Activated CD8-positive, alpha-beta T cell treated with anti-CD3 and anti-CD28 coated beads for 36 hours (primary cell): ENCODE results near the gene GLA. TPM values are rescaled to one million over a fixed set of nuclear protein-coding genes. Genes with fewer than 3 reads are reported as not detected.
A peak's percentile ranks its signal among the peaks of the same experiment; 100 is the strongest.

ENCODE experiments used
- ATAC-seq: fragments of 200-7000 bp; cut with Tn5 transposase; one replicate; pipeline ENCODE4 v1.10.0; 2021; ENCODE audit warnings: mild to moderate bottlenecking, moderate library complexity
- CTCF ChIA-PET: fragments of 350-600 bp; sonication (Branson Sonifier 250); formaldehyde crosslinking; loops from one replicate; lab custom pipeline; 2021; ENCODE audit warnings: antibody characterized with exemption; lab: Charles Lee
- POLR2A ChIA-PET: fragments of 350-600 bp; sonication (Branson Sonifier 250); formaldehyde crosslinking; loops from one replicate; lab custom pipeline; 2021; ENCODE audit warnings: antibody characterized with exemption; lab: Charles Lee
- DNase-seq: peaks from one replicate; pipeline ENCODE4 v3.0.0-alpha.2; 2020
- H3K27ac Mint-ChIP-seq: one replicate; pipeline ENCODE4 v1.8.0; 2021; ENCODE audit warnings: mild to moderate bottlenecking, mixed read lengths
- H3K27me3 Mint-ChIP-seq: one replicate; pipeline ENCODE4 v1.8.0; 2021; ENCODE audit warnings: mixed read lengths
- H3K36me3 Mint-ChIP-seq: one replicate; pipeline ENCODE4 v1.8.0; 2021; ENCODE audit warnings: low read depth, mixed read lengths
- H3K4me1 Mint-ChIP-seq: one replicate; pipeline ENCODE4 v1.8.0; 2021; ENCODE audit warnings: low read depth, mixed read lengths
- H3K4me3 Mint-ChIP-seq: one replicate; pipeline ENCODE4 v1.8.0; 2021; ENCODE audit warnings: mild to moderate bottlenecking, moderate library complexity, mixed read lengths
- H3K9me3 Mint-ChIP-seq: one replicate; pipeline ENCODE4 v1.8.0; 2021; ENCODE audit warnings: mixed read lengths
- CTCF ChIP-seq: fragments of 200-600 bp; IDR thresholded peaks from one replicate; pipeline ENCODE4 v1.8.0; 2022; ENCODE audit warnings: antibody characterized with exemption, mild to moderate bottlenecking
- intact Hi-C: fragments of 100-400 bp; cut with micrococcal nuclease; formaldehyde crosslinking; loops from one replicate; pipeline ENCODE4 v1.10.0; 2022
- total RNA-seq, 2 experiments: library from RNA; stranded (reverse); gene quantifications; one replicate each; pipeline ENCODE4 v1.2.3, GENCODE V29; 2021

The GLA gene
- total RNA-seq, 2 experiments from 2014 or later, result 38.8 to 44.6 TPM

GRCh38 chrX:101359966-101360365, 47.8 kb downstream of the GLA start:
- H3K4me1 Mint-ChIP-seq, result peaks cover 4% of the 10 kb centered on the region
- CTCF ChIA-PET, result no interaction called here

DNA sequence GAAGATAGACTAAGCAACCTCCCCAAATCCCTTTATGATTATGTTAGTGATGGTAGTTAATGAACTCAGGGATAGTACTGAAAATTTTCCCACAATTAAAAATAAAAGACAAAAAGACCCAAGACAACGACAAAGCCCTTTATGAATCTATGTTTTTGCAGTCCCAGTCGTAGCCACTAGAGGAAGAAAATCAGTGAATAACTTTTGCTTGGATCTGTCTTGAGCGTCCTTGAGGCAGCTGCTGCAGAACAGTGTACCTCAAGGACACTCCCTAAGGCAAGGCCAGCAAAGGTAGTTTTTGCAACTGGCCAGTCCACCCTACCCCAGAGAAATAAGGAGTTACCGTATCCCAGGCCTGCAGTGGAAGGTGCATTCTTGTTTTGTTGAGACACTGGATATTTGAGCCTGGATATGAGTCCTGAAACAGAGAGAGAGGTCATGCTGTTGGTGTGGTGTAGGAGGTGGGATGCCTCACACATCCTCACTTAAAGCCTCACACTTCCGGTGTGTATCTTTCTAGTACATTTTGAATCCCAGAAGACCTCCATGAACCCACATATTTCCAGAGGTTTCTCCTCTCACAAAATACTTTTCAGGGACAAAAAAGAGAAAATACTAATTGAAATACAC, 50.4 kb downstream of the GLA start:
- no peaks in the 10 kb centered on the region for H3K36me3 Mint-ChIP-seq
- intact Hi-C loops, result no loop called here
- H3K27me3 Mint-ChIP-seq, result no peaks in the 10 kb centered on the region
- no peak for TF ChIP-seq CTCF
- ChIA-PET POLR2A (interaction anchor here (0.9 kb wide), 1 partner anchor 33 kb away, joined by 3 read pairs; the partner anchor contains the start of gene RPL36A), CTCF (no interaction called here)
- ATAC-seq (no peak), DNase-seq (no peak)
- peaks cover 4% of the 10 kb centered on the region for H3K4me1 Mint-ChIP-seq
- no peak overlapping the region for H3K27ac Mint-ChIP-seq
- H3K9me3 Mint-ChIP-seq, result no peaks in the 10 kb centered on the region
- no peak overlapping the region for H3K4me3 Mint-ChIP-seq

More at GRCh38 chrX:101359966-101360365, 47.8 kb downstream of the GLA start:
- TF ChIP-seq CTCF, result no peak
- no peak overlapping the region for H3K4me3 Mint-ChIP-seq
- POLR2A ChIA-PET, result no interaction called here
- H3K36me3 Mint-ChIP-seq, result no peaks in the 10 kb centered on the region
- H3K9me3 Mint-ChIP-seq, result no peaks in the 10 kb centered on the region
- DNase-seq (no peak), ATAC-seq (no peak)
- intact Hi-C loops, result no loop called here
- no peaks in the 10 kb centered on the region for H3K27me3 Mint-ChIP-seq
- no peak overlapping the region for H3K27ac Mint-ChIP-seq

GRCh38 chrX:101349193-101349562, 58.5 kb downstream of the GLA start:
- H3K36me3 Mint-ChIP-seq, result peaks cover 15% of the 10 kb centered on the region
- POLR2A ChIA-PET, result interaction anchor here (0.7 to 4.7 kb wide), 2 partner anchors 42 to 100 kb away, joined by 3 to 32 read pairs; partner anchors contain the start of gene RPL36A
- no peaks in the 10 kb centered on the region for H3K9me3 Mint-ChIP-seq
- no peaks in the 10 kb centered on the region for H3K27me3 Mint-ChIP-seq
- ATAC-seq, result no peak
- peaks cover 11% of the 10 kb centered on the region for H3K4me1 Mint-ChIP-seq
- peak overlapping the region; percentile 95 for H3K27ac Mint-ChIP-seq
- no peak for DNase-seq
- no peak for TF ChIP-seq CTCF
- H3K4me3 Mint-ChIP-seq, result peak overlapping the region; percentile 86
- intact Hi-C loops, result loop anchor here (10.0 kb wide), 1 partner anchor 46 kb away; the partner anchor contains the start of gene RPL36A
- CTCF ChIA-PET, result interaction anchor here (2.5 kb wide), 1 partner anchor 41 kb away, joined by 15 read pairs; the partner anchor contains the start of gene RPL36A

DNA sequence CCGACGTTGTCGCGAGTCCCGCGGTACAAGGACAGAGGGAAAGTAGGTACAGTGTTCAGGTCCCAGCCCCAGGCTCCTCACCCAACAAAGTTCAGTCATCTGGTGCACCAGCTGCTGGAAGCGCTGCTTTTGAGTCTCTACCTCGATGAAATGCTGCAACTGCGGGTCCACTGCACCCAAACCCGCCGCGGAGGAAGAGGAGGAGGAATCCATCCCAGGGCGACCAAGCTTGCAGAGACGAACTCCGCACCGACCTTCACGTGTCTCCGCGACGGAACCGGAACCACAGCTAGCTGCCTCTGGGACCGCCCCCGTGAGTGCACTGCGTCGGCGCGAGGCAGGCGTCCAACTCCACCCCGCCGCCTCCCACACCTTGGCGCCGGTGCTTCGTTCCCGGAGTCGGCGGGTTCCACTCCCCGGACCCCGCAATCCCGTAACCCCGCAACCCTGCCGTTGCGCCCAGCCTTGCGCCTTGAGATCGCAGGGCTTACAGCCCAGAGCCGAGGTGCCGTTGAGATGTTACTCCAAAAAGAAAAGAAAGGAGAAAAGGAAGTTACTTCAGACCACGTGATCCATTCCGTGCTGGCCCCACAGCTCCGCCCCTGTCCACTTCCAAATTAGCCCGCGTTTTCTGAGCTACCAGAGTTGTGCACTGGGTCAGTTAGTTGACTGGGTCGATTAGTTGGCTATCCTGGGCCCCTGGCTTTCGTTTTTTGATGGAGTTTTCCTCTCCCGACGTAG, 59.1 kb downstream of the GLA start, which contains the start of gene TIMM8A:
TSS of gene TIMM8A (minus strand) at position 291 of the 741 bp plus-strand sequence. CDS start at position 213, 78 bp downstream.
- no peaks in the 10 kb centered on the region for H3K27me3 Mint-ChIP-seq
- H3K9me3 Mint-ChIP-seq, result no peaks in the 10 kb centered on the region
- peaks cover 17% of the 10 kb centered on the region for H3K36me3 Mint-ChIP-seq
- DNase-seq (peak; percentile 85), ATAC-seq (peak; percentile 96)
- no peak for TF ChIP-seq CTCF
- ChIA-PET POLR2A (interaction anchor here (0.7 to 4.7 kb wide), 2 partner anchors 43 to 101 kb away, joined by 3 to 32 read pairs; partner anchors contain the start of gene RPL36A), CTCF (interaction anchor here (2.5 kb wide), 1 partner anchor 42 kb away, joined by 15 read pairs; the partner anchor contains the start of gene RPL36A)
- intact Hi-C loops, result loop anchor here (10.0 kb wide), 1 partner anchor 46 kb away; the partner anchor contains the start of gene RPL36A
- peak within 1 kb of the TSS; percentile 86 for H3K4me3 Mint-ChIP-seq
- peak within 1 kb of the TSS; percentile 95 for H3K27ac Mint-ChIP-seq
- H3K4me1 Mint-ChIP-seq, result peaks cover 13% of the 10 kb centered on the region
